Lower lobe of right lung (tissue), 2 donors: Measurements from ENCODE around the gene SLC48A1. TPM values are rescaled to one million over a fixed set of nuclear protein-coding genes. Genes with fewer than 3 reads are reported as not detected.
A peak's percentile ranks its signal among the peaks of the same experiment; 100 is the strongest.
"Not testable (repeated sequence)": the region's sequence is repeated elsewhere in the genome, so short reads cannot be mapped to it uniquely, and the experiment has no call there.

Source experiments
- ATAC-seq, 2 donors: fragments of 200-7000 bp; cut with Tn5 transposase; one replicate each; pipeline ENCODE4 v1.9.1; 2020 to 2022; ENCODE audit warnings: mild to moderate bottlenecking in 2 of 2, moderate library complexity in 2 of 2
- DNase-seq: peaks from one replicate; pipeline ENCODE4 v3.0.0-alpha.2; 2020
- H3K27ac ChIP-seq: fragments of 200-600 bp; one replicate; pipeline ENCODE4 v1.8.0; 2022
- H3K27me3 ChIP-seq: fragments of 200-600 bp; one replicate; pipeline ENCODE4 v1.8.0; 2022; ENCODE audit warnings: low read depth
- H3K36me3 ChIP-seq: fragments of 200-600 bp; one replicate; pipeline ENCODE4 v1.8.0; 2022; ENCODE audit warnings: mild to moderate bottlenecking
- H3K4me1 ChIP-seq: fragments of 200-600 bp; one replicate; pipeline ENCODE4 v1.8.0; 2022
- H3K4me3 ChIP-seq: fragments of 200-600 bp; one replicate; pipeline ENCODE4 v1.8.0; 2022; ENCODE audit warnings: mild to moderate bottlenecking
- H3K9me3 ChIP-seq: fragments of 200-600 bp; one replicate; pipeline ENCODE4 v1.8.0; 2022
- intact Hi-C: fragments of 100-400 bp; cut with DNase I; formaldehyde crosslinking; loops from one replicate; pipeline ENCODE4 v1.11.0; 2022
- total RNA-seq: library from RNA; stranded (reverse); fragmentation: NEBNext Ultra II Directional; extraction: Animal tissue kit (Norgen Biotek cat#: 25700); gene quantifications from one replicate; pipeline ENCODE4 v1.2.1, GENCODE V29; 2021
- TF ChIP-seq, protein P1 (sequence below): fragments of 200-600 bp; IDR thresholded peaks from one replicate; pipeline ENCODE4 v1.8.0; 2022; ENCODE audit warnings: antibody characterized with exemption, mild to moderate bottlenecking
- donor health status: DM: no; HTN: yes; CAD: no; lungs with severe emphysema.

Gene SLC48A1
- total RNA-seq, 1 donor from 2014 or later = 39.9 TPM

- Histone ChIP-seq H3K27ac (peak overlapping the region; percentile 97), H3K9me3 (no peaks in the 10 kb centered on the region), H3K36me3 (peaks cover 22% of the 10 kb centered on the region), H3K27me3 (no peaks in the 10 kb centered on the region), H3K4me1 (peaks cover 100% of the 10 kb centered on the region), H3K4me3 (no peak overlapping the region)
- intact Hi-C loops = no loop called here
- peak in 1 of 2 donors; percentile 44 for ATAC-seq
- no peak for DNase-seq
- TF ChIP-seq, protein P1, sequence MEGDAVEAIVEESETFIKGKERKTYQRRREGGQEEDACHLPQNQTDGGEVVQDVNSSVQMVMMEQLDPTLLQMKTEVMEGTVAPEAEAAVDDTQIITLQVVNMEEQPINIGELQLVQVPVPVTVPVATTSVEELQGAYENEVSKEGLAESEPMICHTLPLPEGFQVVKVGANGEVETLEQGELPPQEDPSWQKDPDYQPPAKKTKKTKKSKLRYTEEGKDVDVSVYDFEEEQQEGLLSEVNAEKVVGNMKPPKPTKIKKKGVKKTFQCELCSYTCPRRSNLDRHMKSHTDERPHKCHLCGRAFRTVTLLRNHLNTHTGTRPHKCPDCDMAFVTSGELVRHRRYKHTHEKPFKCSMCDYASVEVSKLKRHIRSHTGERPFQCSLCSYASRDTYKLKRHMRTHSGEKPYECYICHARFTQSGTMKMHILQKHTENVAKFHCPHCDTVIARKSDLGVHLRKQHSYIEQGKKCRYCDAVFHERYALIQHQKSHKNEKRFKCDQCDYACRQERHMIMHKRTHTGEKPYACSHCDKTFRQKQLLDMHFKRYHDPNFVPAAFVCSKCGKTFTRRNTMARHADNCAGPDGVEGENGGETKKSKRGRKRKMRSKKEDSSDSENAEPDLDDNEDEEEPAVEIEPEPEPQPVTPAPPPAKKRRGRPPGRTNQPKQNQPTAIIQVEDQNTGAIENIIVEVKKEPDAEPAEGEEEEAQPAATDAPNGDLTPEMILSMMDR = no peak
Observed at GRCh38 chr12:47807338-47807737, 34.3 kb downstream of the SLC48A1 start.

- TF ChIP-seq, protein P1 = no peak
- intact Hi-C loops = no loop called here
- Histone ChIP-seq H3K36me3 (peaks cover 21% of the 10 kb centered on the region), H3K4me1 (peaks cover 98% of the 10 kb centered on the region), H3K27me3 (no peaks in the 10 kb centered on the region), H3K9me3 (no peaks in the 10 kb centered on the region), H3K27ac (peak overlapping the region; percentile 97), H3K4me3 (peak overlapping the region; percentile 24)
- DNase-seq (peak; percentile 72), ATAC-seq (peak; percentile 1 to 12)
Observed at GRCh38 chr12:47808050-47808449, 35.0 kb downstream of the SLC48A1 start.

DNA sequence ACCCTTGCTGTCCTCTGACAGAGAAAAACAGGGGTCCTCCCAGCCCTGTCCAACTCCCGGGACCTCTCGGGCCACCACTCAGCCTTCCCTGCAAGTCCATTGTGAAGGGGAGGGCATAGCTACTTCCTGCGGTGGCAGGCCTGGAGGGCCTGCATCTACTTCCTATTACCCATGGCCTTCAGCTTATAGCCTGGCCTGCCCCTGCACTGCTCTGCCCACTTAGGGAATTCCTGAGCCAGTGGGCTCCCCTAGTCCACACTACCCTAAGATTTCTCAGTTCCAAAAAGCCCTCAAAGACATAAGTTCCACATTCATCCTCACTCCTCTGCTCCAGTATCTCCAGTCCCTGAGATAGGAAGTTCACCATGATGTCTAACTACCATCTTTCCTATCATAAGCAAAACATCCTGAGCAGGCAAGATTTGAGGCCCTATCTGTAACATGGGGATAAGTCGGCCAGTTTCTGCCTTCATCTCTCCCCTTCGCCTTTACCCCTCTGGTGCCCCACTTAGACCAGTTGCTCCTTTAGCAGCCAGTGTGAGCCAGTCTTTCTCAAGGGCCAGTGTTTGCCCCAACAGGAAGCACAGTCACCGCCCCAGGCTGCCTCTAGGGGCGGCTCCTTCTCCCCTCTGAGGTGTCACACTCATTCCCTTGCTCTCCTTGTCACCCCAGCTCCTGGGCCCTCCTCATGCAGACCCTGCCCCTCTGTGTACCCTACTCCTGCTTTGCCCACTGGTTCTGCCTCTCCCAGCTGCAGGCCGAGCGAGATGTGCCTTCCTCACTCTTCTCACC is 35.7 kb downstream of the SLC48A1 start:
- H3K36me3 ChIP-seq = peaks cover 15% of the 10 kb centered on the region
- no peaks in the 10 kb centered on the region for H3K9me3 ChIP-seq
- DNase-seq (no peak), ATAC-seq (no peak)
- peak overlapping the region; percentile 97 for H3K27ac ChIP-seq
- intact Hi-C loops = no loop called here
- H3K27me3 ChIP-seq = no peaks in the 10 kb centered on the region
- H3K4me1 ChIP-seq = peaks cover 98% of the 10 kb centered on the region
- peak overlapping the region; percentile 24 for H3K4me3 ChIP-seq
- TF ChIP-seq, protein P1 = no peak

- H3K4me3 ChIP-seq, DNase-seq, H3K36me3 ChIP-seq, ATAC-seq, intact Hi-C loops, H3K9me3 ChIP-seq, H3K27me3 ChIP-seq: not testable (repeated sequence)
- peak overlapping the region; percentile 97 for H3K27ac ChIP-seq
- peaks cover 98% of the 10 kb centered on the region for H3K4me1 ChIP-seq
Observed at GRCh38 chr12:47809518-47809917, 36.5 kb downstream of the SLC48A1 start.

DNA sequence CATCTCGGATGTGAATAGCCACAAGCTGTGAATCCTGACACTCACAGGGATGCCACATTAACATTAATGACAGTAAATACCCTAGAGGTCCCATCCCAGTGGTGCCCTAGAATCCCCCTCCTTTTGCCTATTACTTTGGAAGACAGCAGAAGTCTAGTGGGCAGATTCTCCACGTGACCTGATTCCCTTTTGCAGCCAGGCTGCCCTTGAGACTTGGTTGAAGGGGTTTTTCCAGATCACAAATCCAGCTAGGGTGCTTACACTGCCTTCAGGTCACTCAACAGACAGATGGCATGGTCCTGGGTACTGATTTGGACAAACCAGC is 38.0 kb downstream of the SLC48A1 start:
- TF ChIP-seq, protein P1 = no peak
- Histone ChIP-seq H3K36me3 (no peaks in the 10 kb centered on the region), H3K4me1 (peaks cover 98% of the 10 kb centered on the region), H3K4me3 (no peak overlapping the region), H3K27me3 (no peaks in the 10 kb centered on the region), H3K9me3 (no peaks in the 10 kb centered on the region), H3K27ac (peak overlapping the region; percentile 97)
- intact Hi-C loops = no loop called here
- DNase-seq (no peak), ATAC-seq (no peak)
